SH-SY5Y (cell line): ENCODE results near the gene VAV2.

ENCODE experiments used
- GATA2 ChIP-seq: IDR thresholded peaks from 2 replicates; pipeline ENCODE4 v1.6.1; 2011; ENCODE audit warnings: mild to moderate bottlenecking, low read depth, low read length
- GATA3 ChIP-seq: IDR thresholded peaks from 2 replicates; pipeline ENCODE4 v1.6.1; 2011; ENCODE audit warnings: low read depth, mild to moderate bottlenecking, low read length, moderate library complexity

GRCh38 chr9:133805876-133806622 is 186.1 kb downstream of the VAV2 start:
- TF ChIP-seq GATA3 (no peak), GATA2 (no peak)
